ENCODE data around the gene VAV2.

The VAV2 gene

DNA sequence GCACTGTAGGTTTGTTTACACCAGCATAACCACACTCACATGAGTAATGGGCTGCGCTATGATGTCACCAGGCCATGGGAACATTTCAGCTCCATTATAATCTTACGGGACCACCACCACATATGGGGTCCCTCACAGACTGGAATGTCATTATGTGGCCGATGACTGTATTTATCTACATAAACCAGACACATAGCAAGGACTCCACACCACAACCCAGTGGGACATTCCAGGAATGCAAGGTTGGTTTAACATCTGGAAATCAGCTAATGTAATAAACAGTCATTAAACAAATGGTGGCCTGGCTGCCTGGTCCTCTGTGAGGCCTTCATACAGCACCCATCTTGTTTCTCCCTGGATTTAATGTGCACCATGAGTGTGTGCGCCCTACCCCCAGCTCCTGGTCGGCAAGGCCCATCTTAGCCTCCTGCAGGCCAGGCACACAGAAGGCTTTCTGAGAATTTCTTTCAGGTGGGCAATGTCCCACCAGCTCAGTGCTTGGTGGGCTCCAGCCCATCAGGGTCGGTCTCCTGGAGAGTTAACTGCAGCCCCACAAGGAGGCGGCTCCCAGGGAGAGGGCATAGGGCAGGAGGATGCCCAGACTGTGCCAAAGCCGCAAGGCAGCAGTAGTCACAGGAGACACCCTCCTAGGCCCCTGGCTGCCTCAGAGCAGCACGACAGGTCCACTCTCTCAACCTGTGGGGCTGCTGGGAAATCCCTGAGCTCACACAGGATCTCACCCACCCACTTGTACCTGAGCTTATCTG, 218.1 kb downstream of the VAV2 start:
- ChIA-PET CTCF (interaction anchor here (0.7 to 1.6 kb wide), 4 partner anchors 8 to 222 kb away, joined by 3 to 11 read pairs (median 4); no protein-coding TSS in a partner anchor), POLR2A (ENCODE audit: low non-redundant PET) (interaction anchor here (0.5 kb wide), 1 partner anchor 64 kb away, joined by 9 read pairs; no protein-coding TSS in a partner anchor)
- no peak overlapping the region for H3K27ac ChIP-seq
- no peak for DNase-seq (ENCODE audit: low spot score)
- TF ChIP-seq, protein P1, sequence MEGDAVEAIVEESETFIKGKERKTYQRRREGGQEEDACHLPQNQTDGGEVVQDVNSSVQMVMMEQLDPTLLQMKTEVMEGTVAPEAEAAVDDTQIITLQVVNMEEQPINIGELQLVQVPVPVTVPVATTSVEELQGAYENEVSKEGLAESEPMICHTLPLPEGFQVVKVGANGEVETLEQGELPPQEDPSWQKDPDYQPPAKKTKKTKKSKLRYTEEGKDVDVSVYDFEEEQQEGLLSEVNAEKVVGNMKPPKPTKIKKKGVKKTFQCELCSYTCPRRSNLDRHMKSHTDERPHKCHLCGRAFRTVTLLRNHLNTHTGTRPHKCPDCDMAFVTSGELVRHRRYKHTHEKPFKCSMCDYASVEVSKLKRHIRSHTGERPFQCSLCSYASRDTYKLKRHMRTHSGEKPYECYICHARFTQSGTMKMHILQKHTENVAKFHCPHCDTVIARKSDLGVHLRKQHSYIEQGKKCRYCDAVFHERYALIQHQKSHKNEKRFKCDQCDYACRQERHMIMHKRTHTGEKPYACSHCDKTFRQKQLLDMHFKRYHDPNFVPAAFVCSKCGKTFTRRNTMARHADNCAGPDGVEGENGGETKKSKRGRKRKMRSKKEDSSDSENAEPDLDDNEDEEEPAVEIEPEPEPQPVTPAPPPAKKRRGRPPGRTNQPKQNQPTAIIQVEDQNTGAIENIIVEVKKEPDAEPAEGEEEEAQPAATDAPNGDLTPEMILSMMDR (conservative IDR thresholded peaks at IDR 0.05; ENCODE audit: low read depth), result no peak

- CTCF ChIA-PET, result interaction anchor here (1.5 to 1.6 kb wide), 2 partner anchors 10 to 30 kb away, joined by 4 to 11 read pairs; no protein-coding TSS in a partner anchor
- no peak for DNase-seq (ENCODE audit: low spot score)
- POLR2A ChIA-PET (ENCODE audit: low non-redundant PET), result no interaction called here
- no peak overlapping the region for H3K27ac ChIP-seq
- TF ChIP-seq, protein P1 (conservative IDR thresholded peaks at IDR 0.05; ENCODE audit: low read depth), result no peak
Measured at GRCh38 chr9:133772581-133772980, 219.5 kb downstream of the VAV2 start.

DNA sequence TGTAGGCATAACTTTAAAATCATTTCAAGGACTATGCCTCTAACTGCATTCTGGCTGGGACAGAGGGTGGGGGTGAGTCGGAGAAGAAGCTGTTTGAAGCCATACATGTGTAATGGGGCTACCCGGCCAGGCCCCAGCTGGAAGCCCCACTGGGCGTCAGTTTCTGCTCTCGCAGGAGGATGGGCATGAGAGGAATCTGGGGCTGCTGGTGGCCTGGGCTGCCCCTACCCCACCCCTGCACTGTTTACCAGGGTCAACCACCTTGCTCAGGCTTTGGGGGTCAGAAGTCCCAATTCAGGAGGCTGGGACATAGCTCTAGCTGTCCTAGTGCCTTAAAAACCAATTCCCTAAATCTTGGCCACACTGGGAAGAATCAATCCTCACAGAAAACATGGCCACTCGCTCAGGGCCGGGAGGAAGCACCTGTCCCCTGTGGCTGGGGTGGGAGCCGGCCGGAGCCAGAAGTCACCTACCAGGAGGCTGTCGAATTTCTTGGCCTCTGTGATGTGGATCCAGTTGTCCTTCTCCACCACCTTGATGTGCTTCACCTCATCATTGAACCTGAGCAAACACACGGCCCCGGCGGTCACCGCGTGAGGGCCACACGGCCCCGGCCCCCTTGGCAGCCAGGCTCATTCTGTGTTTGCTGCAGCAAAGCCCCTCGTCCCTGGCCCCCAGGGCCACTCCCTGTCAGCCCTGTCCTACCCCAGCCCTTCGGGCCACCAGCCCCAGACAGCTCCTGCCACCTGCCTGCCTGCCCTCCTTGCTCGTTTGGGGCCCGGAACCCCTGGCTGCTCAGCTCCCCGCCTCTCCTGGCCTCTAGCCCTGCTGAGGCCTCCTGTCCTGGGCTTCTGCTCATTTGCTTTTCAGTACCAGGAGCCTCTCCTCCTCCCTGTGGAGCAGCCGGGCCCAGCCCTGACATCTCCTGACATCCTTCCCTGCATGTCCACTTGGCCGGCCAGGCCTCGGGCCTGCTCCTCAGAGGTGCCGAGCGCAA, 220.3 kb downstream of the VAV2 start:
- DNase-seq (ENCODE audit: low spot score), result no peak
- ChIA-PET CTCF (interaction anchor here (0.8 to 2.9 kb wide), 2 partner anchors 10 to 223 kb away, joined by 7 to 12 read pairs; no protein-coding TSS in a partner anchor), POLR2A (ENCODE audit: low non-redundant PET) (no interaction called here)
- H3K27ac ChIP-seq, result peak overlapping the region; percentile 22
- TF ChIP-seq, protein P1 (conservative IDR thresholded peaks at IDR 0.05; ENCODE audit: low read depth), result no peak

DNA sequence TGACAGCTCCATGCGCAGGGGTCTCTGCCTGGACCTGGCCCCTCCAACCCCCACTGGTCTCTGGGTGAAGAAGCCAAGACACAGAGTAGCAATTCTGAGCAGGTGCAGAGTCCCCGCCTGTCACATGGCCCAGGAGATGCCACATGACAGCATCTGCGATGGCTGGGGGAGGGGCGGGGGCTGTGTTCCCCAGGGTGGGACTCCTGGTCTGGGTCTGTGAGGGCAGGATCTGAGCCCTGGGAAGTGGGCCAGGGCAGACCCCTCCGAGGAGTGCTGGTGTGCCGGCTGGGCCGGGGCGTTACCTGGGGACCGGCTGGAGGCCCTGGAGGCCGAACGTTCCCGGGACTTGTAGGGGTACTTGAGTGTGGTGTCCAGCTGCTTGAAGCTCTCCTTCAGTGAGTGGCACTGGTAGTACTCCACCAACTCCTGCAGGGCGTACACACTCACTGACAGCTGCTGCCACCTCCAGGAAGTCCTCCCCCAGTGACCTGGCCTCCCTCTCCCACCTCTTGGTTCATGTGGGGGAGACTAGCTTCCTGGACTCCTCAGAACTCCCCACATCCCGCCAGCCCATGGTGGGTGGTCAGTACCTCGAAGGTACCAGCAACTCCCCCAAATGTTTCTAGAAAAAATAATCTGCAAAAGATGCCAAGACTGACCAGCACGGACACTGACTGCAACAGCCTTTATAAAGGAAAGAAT, 221.9 kb downstream of the VAV2 start:
- ChIA-PET POLR2A (ENCODE audit: low non-redundant PET) (no interaction called here), CTCF (interaction anchor here (0.5 to 2.9 kb wide), 4 partner anchors 12 to 1833 kb away, joined by 3 to 15 read pairs (median 8); no protein-coding TSS in a partner anchor)
- TF ChIP-seq, protein P1 (conservative IDR thresholded peaks at IDR 0.05; ENCODE audit: low read depth), result no peak
- no peak for DNase-seq (ENCODE audit: low spot score)
- 0 out of 2 replicates have a peak overlapping the region, but pooled peaks have one; percentile 1 for H3K27ac ChIP-seq

- POLR2A ChIA-PET (ENCODE audit: low non-redundant PET), result no interaction called here
- no peak for DNase-seq (ENCODE audit: low spot score)
- CTCF ChIA-PET, result interaction anchor here (1.0 to 2.9 kb wide), 3 partner anchors 13 to 226 kb away, joined by 4 to 15 read pairs (median 12); no protein-coding TSS in a partner anchor
- H3K27ac ChIP-seq, result peak overlapping the region; percentile 2; the same call in 1 of the 2 replicates
- TF ChIP-seq, protein P1 (conservative IDR thresholded peaks at IDR 0.05; ENCODE audit: low read depth), result no peak
Measured at GRCh38 chr9:133769511-133770075, 222.5 kb downstream of the VAV2 start.

All from RWPE1 (cell line).